ENCODE results near the gene VPS25.

- TF ChIP-seq POLR2A (IDR thresholded peaks at IDR 0.05), result no peak
- TF ChIP-seq CTCF (IDR thresholded peaks at IDR 0.05), result no peak
Observed at GRCh38 chr17:42806249-42806648, 33.0 kb downstream of the VPS25 start.

Measured in body of pancreas (tissue), 4 donors.